ENCODE data around the gene EZH1.

EZH1 gene

GRCh38 chr17:42659079-42659931, 85.5 kb downstream of the EZH1 start, which contains the start of gene TUBG2:
Gene TUBG2, plus strand, starts transcription at chr17:42659284. Its CDS starts 220 bp downstream, at chr17:42659504.
- no peaks in the 10 kb centered on the region for H3K9me3 ChIP-seq (ENCODE audit: insufficient read depth, low read length)
- peak within 1 kb of the TSS; percentile 94 for H3K9ac ChIP-seq (ENCODE audit: insufficient read length, low read depth)
- no peaks in the 10 kb centered on the region for H3K4me1 ChIP-seq (ENCODE audit: insufficient read depth, insufficient read length)
- DNase-seq (ENCODE audit: low read depth, low spot score) = peak; percentile 79
- TF ChIP-seq YY1 (IDR thresholded peaks at IDR 0.05; ENCODE audit: insufficient read depth, insufficient read length) = peak; percentile 44
- no peak for TF ChIP-seq SUZ12 (IDR thresholded peaks at IDR 0.05; ENCODE audit: extremely low read depth, insufficient read depth, insufficient read length)
- no peak for TF ChIP-seq ZNF274 (IDR thresholded peaks at IDR 0.05; ENCODE audit: low read depth, low read length)
- H3K36me3 ChIP-seq (ENCODE audit: insufficient read depth, insufficient read length, low read length) = peaks cover 25% of the 10 kb centered on the region
- H3K27me3 ChIP-seq (ENCODE audit: insufficient read depth, insufficient read length) = no peaks in the 10 kb centered on the region
- peak within 1 kb of the TSS; percentile 75 for H3K4me3 ChIP-seq (ENCODE audit: insufficient read length, low read depth)

- H3K4me3 ChIP-seq (ENCODE audit: insufficient read length, low read depth) = no peak overlapping the region
- H3K9ac ChIP-seq (ENCODE audit: insufficient read length, low read depth) = no peak overlapping the region
- no peaks in the 10 kb centered on the region for H3K27me3 ChIP-seq (ENCODE audit: insufficient read depth, insufficient read length)
- H3K4me1 ChIP-seq (ENCODE audit: insufficient read depth, insufficient read length) = no peaks in the 10 kb centered on the region
- no peak for DNase-seq (ENCODE audit: low read depth, low spot score)
- no peaks in the 10 kb centered on the region for H3K9me3 ChIP-seq (ENCODE audit: insufficient read depth, low read length)
- H3K36me3 ChIP-seq (ENCODE audit: insufficient read depth, insufficient read length, low read length) = peaks cover 16% of the 10 kb centered on the region
- TF ChIP-seq ZNF274 (IDR thresholded peaks at IDR 0.05; ENCODE audit: low read depth, low read length) (no peak), SUZ12 (IDR thresholded peaks at IDR 0.05; ENCODE audit: extremely low read depth, insufficient read depth, insufficient read length) (no peak), YY1 (IDR thresholded peaks at IDR 0.05; ENCODE audit: insufficient read depth, insufficient read length) (no peak)
Observed at GRCh38 chr17:42657824-42658588, 86.8 kb downstream of the EZH1 start.

- no peak overlapping the region for H3K9ac ChIP-seq (ENCODE audit: insufficient read length, low read depth)
- H3K4me1 ChIP-seq (ENCODE audit: insufficient read depth, insufficient read length) = no peaks in the 10 kb centered on the region
- H3K36me3 ChIP-seq (ENCODE audit: insufficient read depth, insufficient read length, low read length) = no peaks in the 10 kb centered on the region
- H3K27me3 ChIP-seq (ENCODE audit: insufficient read depth, insufficient read length) = no peaks in the 10 kb centered on the region
- no peak overlapping the region for H3K4me3 ChIP-seq (ENCODE audit: insufficient read length, low read depth)
- no peak for TF ChIP-seq SUZ12 (IDR thresholded peaks at IDR 0.05; ENCODE audit: extremely low read depth, insufficient read depth, insufficient read length)
- TF ChIP-seq YY1 (IDR thresholded peaks at IDR 0.05; ENCODE audit: insufficient read depth, insufficient read length) = no peak
- no peak for TF ChIP-seq ZNF274 (IDR thresholded peaks at IDR 0.05; ENCODE audit: low read depth, low read length)
- H3K9me3 ChIP-seq (ENCODE audit: insufficient read depth, low read length) = no peaks in the 10 kb centered on the region
- DNase-seq (ENCODE audit: low read depth, low spot score) = no peak
Observed at GRCh38 chr17:42655528-42655927, 89.3 kb downstream of the EZH1 start.

- TF ChIP-seq SUZ12 (IDR thresholded peaks at IDR 0.05; ENCODE audit: extremely low read depth, insufficient read depth, insufficient read length) (no peak), YY1 (IDR thresholded peaks at IDR 0.05; ENCODE audit: insufficient read depth, insufficient read length) (no peak), ZNF274 (IDR thresholded peaks at IDR 0.05; ENCODE audit: low read depth, low read length) (no peak)
- H3K36me3 ChIP-seq (ENCODE audit: insufficient read depth, insufficient read length, low read length) = no peaks in the 10 kb centered on the region
- no peak for DNase-seq (ENCODE audit: low read depth, low spot score)
- H3K9me3 ChIP-seq (ENCODE audit: insufficient read depth, low read length) = no peaks in the 10 kb centered on the region
- H3K27me3 ChIP-seq (ENCODE audit: insufficient read depth, insufficient read length) = no peaks in the 10 kb centered on the region
- H3K4me1 ChIP-seq (ENCODE audit: insufficient read depth, insufficient read length) = no peaks in the 10 kb centered on the region
- peak overlapping the region; percentile 82 for H3K9ac ChIP-seq (ENCODE audit: insufficient read length, low read depth)
- peak overlapping the region; percentile 40 for H3K4me3 ChIP-seq (ENCODE audit: insufficient read length, low read depth)
Observed at GRCh38 chr17:42653179-42654124, 91.4 kb downstream of the EZH1 start.

- no peak for DNase-seq (ENCODE audit: low read depth, low spot score)
- no peaks in the 10 kb centered on the region for H3K27me3 ChIP-seq (ENCODE audit: insufficient read depth, insufficient read length)
- H3K9ac ChIP-seq (ENCODE audit: insufficient read length, low read depth) = no peak overlapping the region
- TF ChIP-seq ZNF274 (IDR thresholded peaks at IDR 0.05; ENCODE audit: low read depth, low read length) = no peak
- no peak for TF ChIP-seq YY1 (IDR thresholded peaks at IDR 0.05; ENCODE audit: insufficient read depth, insufficient read length)
- TF ChIP-seq SUZ12 (IDR thresholded peaks at IDR 0.05; ENCODE audit: extremely low read depth, insufficient read depth, insufficient read length) = no peak
- H3K4me3 ChIP-seq (ENCODE audit: insufficient read length, low read depth) = no peak overlapping the region
- H3K4me1 ChIP-seq (ENCODE audit: insufficient read depth, insufficient read length) = no peaks in the 10 kb centered on the region
- no peaks in the 10 kb centered on the region for H3K9me3 ChIP-seq (ENCODE audit: insufficient read depth, low read length)
- no peaks in the 10 kb centered on the region for H3K36me3 ChIP-seq (ENCODE audit: insufficient read depth, insufficient read length, low read length)
Observed at GRCh38 chr17:42651392-42651791, 93.4 kb downstream of the EZH1 start.
